NCI-H460 (cell line): ENCODE data around the gene NAGLU. TPM values are rescaled to one million over a fixed set of nuclear protein-coding genes. Genes with fewer than 3 reads are reported as not detected.
A peak's percentile ranks its signal among the peaks of the same experiment; 100 is the strongest.

Experiments used
- DNase-seq: peaks from one replicate; pipeline ENCODE4 v3.0.0-alpha.2; 2016; ENCODE audit warnings: low read depth; ENCODE audit errors: extremely low read depth
- polyA plus RNA-seq: library from polyadenylated mRNA; depleted of rRNA; stranded (reverse); fragments of >200 nt; gene quantifications from 2 replicates; pipeline ENCODE4 v1.2.3, GENCODE V29; 2014; cell fraction: nucleus; rRNA removed
- total RNA-seq: library from RNA; depleted of rRNA; stranded (reverse); fragments of >200 nt; shearing (Covaris generic); gene quantifications from 2 replicates; pipeline ENCODE4 v1.2.3, GENCODE V29; 2014; rRNA removed

The NAGLU gene
- 15.1 and 15.3 TPM in 2 replicates for total RNA-seq
- 115 and 132 TPM in 2 replicates for polyA plus RNA-seq

DNA sequence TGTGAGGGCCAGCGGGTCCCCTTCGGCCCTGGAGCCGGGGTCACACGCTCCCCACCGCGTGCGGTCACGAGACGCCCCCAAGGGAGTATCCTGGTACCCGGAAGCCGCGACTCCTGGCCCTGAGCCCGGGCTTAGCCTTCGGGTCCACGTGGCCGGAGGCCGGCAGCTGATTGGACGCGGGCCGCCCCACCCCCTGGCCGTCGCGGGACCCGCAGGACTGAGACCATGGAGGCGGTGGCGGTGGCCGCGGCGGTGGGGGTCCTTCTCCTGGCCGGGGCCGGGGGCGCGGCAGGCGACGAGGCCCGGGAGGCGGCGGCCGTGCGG is at the start of gene NAGLU:
NAGLU (plus strand) TSS at position 194 of the 324 bp plus-strand sequence; CDS start at position 226, 32 bp downstream.
- peak; percentile 87 for DNase-seq

DNA sequence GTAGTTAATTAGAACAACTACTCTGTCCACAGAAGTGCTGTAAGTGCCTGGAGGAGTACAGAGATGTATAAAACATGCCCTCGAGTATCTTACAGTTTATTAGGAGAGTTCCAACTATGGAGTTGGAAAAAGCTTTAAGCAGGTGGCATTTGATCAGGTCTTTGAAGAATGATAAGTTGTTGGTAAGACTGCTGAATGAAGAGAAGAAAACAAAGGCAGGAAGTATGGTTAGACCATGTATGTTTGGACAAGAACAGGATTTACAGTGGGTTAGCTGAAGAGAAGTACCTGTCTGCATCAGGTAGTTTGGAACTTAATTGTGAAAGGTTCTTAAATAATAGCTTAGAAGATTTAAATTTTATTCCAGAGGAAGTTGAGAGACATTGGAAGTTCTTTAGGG is 48.0 kb upstream of the NAGLU start:
- no peak for DNase-seq

- DNase-seq, result no peak
These were observed 42.7 kb upstream of the NAGLU start for GRCh38 chr17:42493319-42493718.

DNA sequence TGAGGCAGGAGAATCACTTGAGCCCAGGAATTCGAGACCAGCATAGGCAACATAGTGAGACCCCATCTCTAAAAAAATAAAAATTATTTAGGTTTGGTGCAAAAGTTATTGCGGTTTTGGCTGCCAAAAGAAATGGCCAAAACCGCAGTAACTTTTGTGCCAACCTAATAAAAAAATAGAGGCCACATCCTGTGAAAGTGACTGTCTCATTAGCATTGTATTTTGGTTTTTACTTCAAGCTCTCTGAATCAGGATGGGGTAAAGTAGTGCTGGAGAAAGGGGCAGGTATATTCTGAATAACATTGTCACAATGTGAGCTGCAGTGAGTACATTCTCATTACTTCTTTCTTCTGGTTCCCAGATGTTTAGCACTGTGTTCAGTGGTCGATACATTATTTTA is 41.4 kb upstream of the NAGLU start:
- DNase-seq, result no peak

DNA sequence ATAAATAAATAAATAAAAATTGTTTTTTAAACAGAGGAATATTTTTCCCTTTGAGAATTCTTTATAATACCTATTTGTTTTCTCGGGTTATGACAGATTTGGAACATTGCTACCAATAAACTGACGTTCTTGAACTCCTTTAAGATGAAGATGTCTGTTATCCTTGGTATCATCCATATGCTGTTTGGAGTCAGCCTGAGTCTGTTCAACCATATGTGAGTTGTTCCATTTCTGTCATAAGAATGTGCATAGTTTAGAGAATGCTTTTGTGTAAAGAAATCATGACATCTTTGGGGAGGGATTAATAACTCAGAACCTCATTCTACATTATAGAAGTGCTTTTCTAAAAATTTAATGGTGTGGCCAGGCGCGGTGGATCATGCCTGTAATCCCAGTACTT is 37.2 kb upstream of the NAGLU start:
- no peak for DNase-seq

GRCh38 chr17:42502091-42502490 is 34.0 kb upstream of the NAGLU start:
- DNase-seq, result no peak

- DNase-seq, result no peak
These were observed 33.1 kb upstream of the NAGLU start for GRCh38 chr17:42502926-42503325.

DNA sequence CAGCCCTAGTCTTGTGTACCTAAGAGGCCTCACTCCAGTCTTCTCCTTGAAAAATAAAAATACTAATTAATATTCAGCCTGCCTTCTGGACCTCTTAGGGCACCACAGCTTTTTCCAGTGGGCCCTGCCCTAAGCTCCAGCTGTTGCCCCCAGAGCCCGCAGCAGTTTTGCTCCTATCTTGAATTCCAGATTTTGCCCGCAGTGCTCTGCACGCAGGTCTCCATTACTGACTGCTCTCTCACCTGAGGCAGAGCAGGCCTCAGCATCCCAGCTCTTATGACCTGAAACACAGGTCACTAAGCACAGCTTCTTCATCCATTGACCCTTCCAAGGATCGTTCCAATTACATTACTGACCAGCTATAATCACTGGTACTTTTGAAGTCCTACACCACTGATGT is 28.4 kb upstream of the NAGLU start:
- DNase-seq, result no peak

GRCh38 chr17:42508426-42509165 is 27.4 kb upstream of the NAGLU start:
- DNase-seq, result no peak

DNA sequence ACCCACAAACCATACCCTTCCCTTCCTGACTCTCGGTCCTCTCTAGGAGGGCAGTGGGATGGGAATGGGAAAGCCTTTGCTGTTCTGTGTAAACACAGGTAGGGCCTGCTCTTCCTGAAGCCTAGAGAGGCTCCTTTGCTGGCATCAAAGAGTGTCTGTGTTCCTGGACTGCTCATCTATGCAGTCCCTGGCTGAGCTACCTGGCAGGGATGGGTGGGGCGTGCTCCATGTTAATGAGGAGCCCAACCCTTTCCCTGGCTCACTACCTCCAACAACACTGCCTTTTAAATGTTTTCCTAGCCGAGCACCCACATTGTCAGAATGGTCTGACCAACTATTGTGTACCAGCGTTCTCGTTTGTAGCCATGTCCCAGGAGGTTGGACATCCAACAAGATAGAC is 26.6 kb upstream of the NAGLU start:
- DNase-seq, result no peak

GRCh38 chr17:42509841-42510240 is 26.2 kb upstream of the NAGLU start:
- no peak for DNase-seq

DNA sequence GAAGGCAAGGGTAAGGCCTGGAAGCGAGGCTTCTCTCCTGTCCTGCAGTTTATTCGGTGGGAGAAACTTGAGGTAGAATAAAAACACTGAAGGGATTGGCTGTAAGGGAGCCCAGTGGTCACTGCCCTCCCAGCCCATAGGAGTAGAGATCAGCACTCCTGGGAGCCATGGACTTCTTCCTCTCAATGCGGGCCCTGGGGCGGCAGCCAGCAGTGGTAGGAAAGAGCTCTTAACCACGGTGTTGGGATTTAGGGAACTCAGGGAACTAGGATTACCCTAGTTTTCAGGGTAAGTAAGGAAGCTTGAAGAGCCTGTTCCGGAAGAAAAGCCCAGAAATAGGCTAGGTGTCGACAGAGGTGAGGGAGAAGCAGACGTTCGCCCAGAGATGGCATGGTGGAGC is 23.8 kb upstream of the NAGLU start:
- no peak for DNase-seq

DNA sequence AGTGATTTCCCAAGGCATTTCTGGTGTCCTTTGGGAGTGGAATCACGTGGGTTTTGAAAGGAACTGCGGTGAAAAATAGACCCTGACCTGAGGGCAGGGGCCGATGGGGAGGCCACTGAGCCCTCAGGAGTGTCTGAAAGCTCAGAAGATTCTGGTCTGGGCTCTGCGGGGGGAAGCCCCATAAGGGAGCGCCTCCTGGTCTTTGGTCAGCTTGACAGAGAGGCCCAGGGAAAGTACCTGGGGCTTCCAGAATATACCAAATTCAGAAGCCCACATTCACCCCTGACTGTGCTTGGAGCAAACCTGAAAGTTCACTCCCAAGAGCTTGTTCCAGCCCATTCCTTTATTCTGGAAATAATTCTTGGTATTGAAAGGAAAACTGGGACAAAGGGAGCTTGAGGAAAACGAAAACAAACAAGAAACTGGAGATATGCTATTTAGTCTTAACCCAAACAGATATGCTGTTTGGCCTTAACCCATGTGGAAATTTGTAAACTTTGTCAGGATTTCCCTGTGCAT is 23.2 kb upstream of the NAGLU start:
- no peak for DNase-seq

DNA sequence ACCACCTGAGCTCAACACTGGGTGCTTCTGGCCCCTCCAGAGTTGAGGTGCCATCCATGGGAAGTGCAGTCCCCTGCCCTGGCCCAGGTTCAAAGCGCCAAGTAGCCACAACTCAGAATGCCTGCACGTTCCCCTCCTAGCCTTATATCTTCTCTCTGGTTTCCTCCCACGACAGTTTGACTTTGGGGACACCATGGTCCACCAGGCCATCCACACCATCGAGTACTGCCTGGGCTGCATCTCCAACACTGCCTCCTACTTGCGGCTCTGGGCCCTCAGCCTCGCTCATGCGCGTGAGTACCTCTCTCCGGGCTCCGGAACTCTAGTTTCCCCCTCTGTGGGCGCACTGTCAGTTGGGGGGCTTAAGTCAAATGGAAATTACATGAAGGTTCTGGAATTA is 22.4 kb upstream of the NAGLU start:
- DNase-seq, result no peak

DNA sequence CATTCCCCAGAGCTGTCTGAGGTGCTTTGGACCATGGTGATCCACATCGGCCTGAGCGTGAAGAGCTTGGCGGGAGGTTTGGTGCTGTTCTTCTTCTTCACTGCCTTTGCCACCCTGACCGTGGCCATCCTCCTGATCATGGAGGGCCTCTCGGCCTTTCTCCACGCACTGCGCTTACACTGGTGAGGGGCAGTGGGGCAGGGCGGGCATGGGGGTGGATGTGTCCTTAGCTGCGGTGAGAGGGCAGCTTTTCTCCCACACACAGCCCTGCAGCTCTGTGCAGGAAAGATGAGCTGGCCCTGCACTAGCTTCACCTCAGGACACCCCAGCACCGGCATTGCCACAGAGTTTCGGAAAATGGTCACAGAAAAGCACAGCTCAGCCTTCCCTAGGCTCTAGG is 21.8 kb upstream of the NAGLU start:
- no peak for DNase-seq

- no peak for DNase-seq
These were observed 21.2 kb upstream of the NAGLU start for GRCh38 chr17:42514867-42515266.

GRCh38 chr17:42517516-42517915 is 18.5 kb upstream of the NAGLU start:
- peak; percentile 80 for DNase-seq

DNA sequence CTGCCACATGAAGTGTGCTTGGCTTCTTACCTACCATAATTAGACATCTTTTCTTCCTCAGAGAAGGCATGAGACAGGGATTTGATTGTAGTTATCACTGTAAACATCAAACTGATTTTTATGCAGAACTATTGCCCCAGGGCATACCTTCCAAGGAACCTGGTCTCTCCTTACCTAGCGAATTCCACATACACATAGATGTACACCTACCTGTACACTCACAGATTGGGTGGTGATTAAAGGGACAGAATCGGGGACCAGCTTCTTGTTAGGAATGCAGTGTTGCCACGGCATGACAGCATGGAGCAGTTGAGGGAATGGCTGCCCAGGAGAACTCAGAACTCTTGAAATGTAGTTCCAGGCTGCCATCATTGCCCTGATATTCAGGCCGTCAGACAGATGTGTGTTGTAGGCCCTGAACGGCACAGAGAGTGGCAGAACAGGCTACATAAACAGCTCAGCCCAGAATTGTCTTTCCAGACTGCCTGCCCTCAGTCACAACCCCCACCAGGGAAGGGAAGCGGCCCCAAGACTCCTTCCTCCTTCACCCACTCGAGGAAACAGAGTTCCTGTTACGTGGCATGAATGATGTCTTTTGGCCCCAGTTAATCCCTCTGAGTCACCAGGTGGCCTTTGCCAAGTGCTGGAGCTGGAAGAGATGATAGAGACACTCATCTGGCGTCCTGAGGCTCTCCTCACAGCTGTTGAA is 17.8 kb upstream of the NAGLU start:
- DNase-seq, result peak; percentile 79

DNA sequence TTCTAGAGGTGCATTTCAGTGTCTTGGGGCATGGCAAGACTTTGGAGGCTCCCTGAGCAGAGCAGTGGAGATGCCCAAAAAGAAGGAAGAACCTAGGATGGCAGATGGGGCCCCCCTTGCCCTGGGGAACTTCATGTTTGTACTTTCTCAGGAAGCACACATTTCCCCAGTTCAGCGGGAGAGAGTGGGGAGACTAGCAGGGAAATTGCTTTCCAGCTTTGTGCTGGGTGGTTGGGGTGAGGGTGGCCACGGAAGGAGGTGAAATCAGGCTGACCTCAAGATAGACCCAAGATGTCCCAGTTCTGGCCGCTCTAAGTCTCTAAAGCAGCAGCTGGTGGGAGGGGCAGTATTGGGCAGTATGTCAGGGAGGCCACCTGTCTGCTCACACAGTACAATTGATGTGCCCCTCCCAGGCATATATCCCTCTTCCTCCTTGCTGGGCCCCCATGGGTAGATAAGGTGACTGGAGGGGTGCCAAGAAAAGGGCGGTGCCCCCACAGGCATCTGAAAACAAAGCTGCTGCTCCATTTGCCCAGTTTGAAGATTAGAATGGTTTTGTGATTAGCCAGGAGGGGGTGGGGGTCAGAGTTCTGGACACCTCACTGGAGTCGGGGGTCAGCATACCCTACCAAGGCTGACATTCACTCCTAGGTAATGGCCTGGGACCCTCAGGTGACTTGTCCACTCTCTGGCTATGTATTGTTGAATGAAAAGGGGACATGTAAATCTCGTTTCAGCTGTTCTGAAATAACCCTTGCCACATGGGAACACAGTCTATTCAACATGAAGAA is 17.1 kb upstream of the NAGLU start:
- no peak for DNase-seq

DNA sequence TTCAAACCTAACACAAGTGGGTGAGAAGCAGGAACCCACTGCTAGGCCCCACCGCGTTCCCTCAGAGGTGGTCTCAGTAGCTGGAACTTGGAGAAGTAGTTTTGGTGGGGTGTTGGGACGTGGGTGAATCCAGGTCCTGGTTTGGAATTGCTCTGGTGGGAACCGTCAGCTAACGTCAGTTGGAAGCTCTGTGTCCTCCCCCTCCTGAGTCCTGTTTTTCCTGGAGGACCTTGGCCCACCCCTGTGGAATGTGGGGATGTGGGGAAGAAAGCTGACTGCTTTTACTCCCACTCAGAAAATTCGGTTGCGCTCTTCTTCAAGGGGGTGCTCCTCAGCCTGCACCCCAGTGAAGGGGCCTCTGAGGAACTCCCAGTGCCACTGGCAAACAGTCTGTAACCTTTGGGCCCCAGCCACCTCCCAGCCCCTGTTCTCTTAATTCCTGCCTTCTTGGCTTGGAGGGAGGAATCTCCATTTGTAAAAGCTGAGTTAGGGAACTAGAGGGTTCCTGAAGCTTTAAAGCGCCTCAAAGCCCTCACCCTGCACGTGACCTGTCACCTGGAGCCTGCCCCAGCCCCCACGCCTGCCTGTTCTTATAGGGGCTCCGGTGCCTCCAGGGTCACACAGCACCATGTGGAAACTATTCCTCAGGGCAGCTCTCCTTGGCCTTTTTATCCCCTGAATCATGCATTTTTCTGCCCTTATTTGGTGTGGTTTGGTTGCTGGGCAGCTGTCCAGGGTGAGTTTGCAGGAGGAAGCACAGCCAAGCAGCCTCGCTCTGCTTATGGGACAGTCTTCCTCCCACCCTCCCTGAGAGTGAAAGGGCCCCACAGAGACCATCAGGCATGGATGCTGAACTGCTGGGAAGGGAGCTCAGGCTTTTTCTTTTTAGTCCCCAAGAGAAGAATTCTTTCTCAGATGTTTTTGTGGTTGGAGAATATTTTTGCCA is 16.2 kb upstream of the NAGLU start:
- DNase-seq, result peak; percentile 55
